Mesendoderm (in vitro differentiated cells): ENCODE data around the gene CNIH3.

Experiments used
- DNase-seq: peaks from one replicate; pipeline ENCODE4 v3.0.0; 2013
- H2AK5ac ChIP-seq: 2 replicates; pipeline ENCODE4 v1.6.1; 2013; ENCODE audit warnings: low read length, inconsistent platforms
- H2BK120ac ChIP-seq: 2 replicates; pipeline ENCODE4 v1.6.1; 2013; ENCODE audit warnings: low read depth, mild to moderate bottlenecking, low read length, moderate library complexity, mixed read lengths
- H2BK15ac ChIP-seq: replicated peaks from 2 replicates; pipeline ENCODE4 v1.6.1; 2013; ENCODE audit warnings: low read depth, mild to moderate bottlenecking, moderate library complexity
- H2BK5ac ChIP-seq: 2 replicates; pipeline ENCODE4 v1.6.1; 2013; ENCODE audit warnings: low read length, inconsistent platforms
- H3K18ac ChIP-seq: 2 replicates; pipeline ENCODE4 v1.6.1; 2013; ENCODE audit warnings: mild to moderate bottlenecking, low read length, mixed read lengths
- H3K23ac ChIP-seq: one replicate; pipeline ENCODE4 v1.6.1; 2013; ENCODE audit warnings: low read length
- H3K27ac ChIP-seq: 2 replicates; pipeline ENCODE4 v1.5.1; 2013; ENCODE audit warnings: low read depth, mild to moderate bottlenecking, inconsistent platforms, low read length, moderate library complexity
- H3K27me3 ChIP-seq: 2 replicates; pipeline ENCODE4 v1.6.1; 2013; ENCODE audit warnings: low read length, control low read depth, mild to moderate bottlenecking, inconsistent platforms; ENCODE audit not compliant: insufficient read depth, poor library complexity
- H3K36me3 ChIP-seq: 2 replicates; pipeline ENCODE4 v1.6.1; 2013; ENCODE audit warnings: low read length, inconsistent platforms; ENCODE audit not compliant: control insufficient read depth, insufficient read depth
- H3K4ac ChIP-seq: one replicate; pipeline ENCODE4 v1.6.1; 2013; ENCODE audit warnings: low read depth, mild to moderate bottlenecking, low read length, moderate library complexity
- H3K4me1 ChIP-seq: 2 replicates; pipeline ENCODE4 v1.6.1; 2013; ENCODE audit warnings: low read depth, low read length, inconsistent platforms; ENCODE audit not compliant: control insufficient read depth
- H3K4me2 ChIP-seq: 2 replicates; pipeline ENCODE4 v1.6.1; 2013; ENCODE audit warnings: low read length
- H3K4me3 ChIP-seq: 2 replicates; pipeline ENCODE4 v1.5.1; 2013; ENCODE audit warnings: mild to moderate bottlenecking, low read length
- H3K56ac ChIP-seq: one replicate; pipeline ENCODE4 v1.6.1; 2013; ENCODE audit warnings: low read length
- H3K79me1 ChIP-seq: 2 replicates; pipeline ENCODE4 v1.6.1; 2013; ENCODE audit warnings: low read length, inconsistent platforms
- H3K79me2 ChIP-seq: 2 replicates; pipeline ENCODE4 v1.6.1; 2013; ENCODE audit warnings: mild to moderate bottlenecking, low read length; ENCODE audit not compliant: control insufficient read depth, insufficient read depth
- H3K9ac ChIP-seq: 2 replicates; pipeline ENCODE4 v1.6.1; 2013; ENCODE audit warnings: low read length, inconsistent platforms
- H4K5ac ChIP-seq: one replicate; pipeline ENCODE4 v1.6.1; 2013; ENCODE audit warnings: low read length
- H4K8ac ChIP-seq: one replicate; pipeline ENCODE4 v1.6.1; 2013; ENCODE audit warnings: low read depth, mild to moderate bottlenecking, control low read depth, low read length, moderate library complexity
- WGBS: extraction: QIAGEN DNeasy Blood & Tissue Kit; methylation state at CpG from one replicate; pipeline ENCODE4 v1.1.7; 2013; ENCODE audit warnings: low lambda C conversion rate, missing lambda C conversion rate; ENCODE audit not compliant: insufficient coverage; ENCODE audit errors: extremely low coverage; 5-methylcytosine and 5-hydroxymethylcytosine counted together

Gene CNIH3

DNA sequence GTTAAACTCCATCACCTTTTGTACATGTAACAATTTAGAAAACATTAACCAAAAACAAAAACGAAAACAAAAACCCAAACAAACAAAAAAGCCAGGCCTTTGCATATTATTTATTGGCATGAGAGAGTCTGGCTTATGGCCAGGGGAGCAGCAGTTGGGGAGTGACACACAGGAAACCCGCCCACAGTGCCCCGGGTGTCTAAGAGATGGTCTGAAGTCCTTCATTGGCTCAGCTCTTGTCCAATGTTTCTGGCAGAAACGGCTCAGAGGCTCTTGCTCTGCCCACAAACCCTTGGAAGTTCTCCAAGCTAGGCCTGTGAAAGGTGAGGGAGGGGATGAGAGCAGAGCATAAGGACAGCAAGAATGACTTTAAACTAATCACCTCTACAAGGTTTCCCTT is 131.5 kb downstream of the CNIH3 start:
- DNase-seq = no peak
- Histone ChIP-seq H3K4me1 (no peaks in the 10 kb centered on the region), H3K23ac (no peak overlapping the region), H3K4me3 (no peak overlapping the region), H3K9ac (no peak overlapping the region), H2AK5ac (no peak overlapping the region), H3K18ac (no peak overlapping the region), H4K5ac (no peak overlapping the region), H3K79me2 (no peaks in the 10 kb centered on the region), H3K56ac (no peak overlapping the region), H3K36me3 (no peaks in the 10 kb centered on the region), H3K27ac (no peak overlapping the region), H4K8ac (no peak overlapping the region), H3K27me3 (no peaks in the 10 kb centered on the region), H3K4ac (no peak overlapping the region), H2BK15ac (no peak overlapping the region), H3K79me1 (no peaks in the 10 kb centered on the region), H2BK5ac (no peak overlapping the region), H2BK120ac (no peak overlapping the region), H3K4me2 (no peak overlapping the region)
- WGBS = no CpG with 5 or more reads among the region's 4 CpGs

- H3K27me3 ChIP-seq = no peaks in the 10 kb centered on the region
- no peak overlapping the region for H3K4me2 ChIP-seq
- 100% methylated on average over 1 of the region's 4 CpGs for WGBS
- H4K5ac ChIP-seq = no peak overlapping the region
- no peak for DNase-seq
- no peak overlapping the region for H3K56ac ChIP-seq
- H2BK120ac ChIP-seq = no peak overlapping the region
- no peak overlapping the region for H3K4me3 ChIP-seq
- H3K18ac ChIP-seq = no peak overlapping the region
- no peak overlapping the region for H2BK5ac ChIP-seq
- H3K79me1 ChIP-seq = no peaks in the 10 kb centered on the region
- H3K4me1 ChIP-seq = no peaks in the 10 kb centered on the region
- H3K36me3 ChIP-seq = no peaks in the 10 kb centered on the region
- no peak overlapping the region for H2AK5ac ChIP-seq
- H3K23ac ChIP-seq = no peak overlapping the region
- H3K27ac ChIP-seq = no peak overlapping the region
- no peak overlapping the region for H3K9ac ChIP-seq
- no peaks in the 10 kb centered on the region for H3K79me2 ChIP-seq
- H3K4ac ChIP-seq = no peak overlapping the region
- no peak overlapping the region for H2BK15ac ChIP-seq
- no peak overlapping the region for H4K8ac ChIP-seq
Observed at GRCh38 chr1:224749916-224750315, 133.8 kb downstream of the CNIH3 start.

- Histone ChIP-seq H2AK5ac (no peak overlapping the region), H4K8ac (no peak overlapping the region), H3K9ac (no peak overlapping the region), H3K23ac (no peak overlapping the region), H2BK120ac (no peak overlapping the region), H3K56ac (no peak overlapping the region), H2BK5ac (no peak overlapping the region), H3K36me3 (no peaks in the 10 kb centered on the region), H3K4ac (no peak overlapping the region), H3K18ac (no peak overlapping the region), H4K5ac (no peak overlapping the region), H3K27ac (no peak overlapping the region), H3K4me1 (no peaks in the 10 kb centered on the region), H3K4me2 (no peak overlapping the region), H3K4me3 (no peak overlapping the region), H2BK15ac (no peak overlapping the region), H3K79me2 (no peaks in the 10 kb centered on the region), H3K79me1 (no peaks in the 10 kb centered on the region), H3K27me3 (no peaks in the 10 kb centered on the region)
- WGBS = no CpG with 5 or more reads among the region's 6 CpGs
- DNase-seq = no peak
Observed at GRCh38 chr1:224751624-224752311, 135.7 kb downstream of the CNIH3 start.

DNA sequence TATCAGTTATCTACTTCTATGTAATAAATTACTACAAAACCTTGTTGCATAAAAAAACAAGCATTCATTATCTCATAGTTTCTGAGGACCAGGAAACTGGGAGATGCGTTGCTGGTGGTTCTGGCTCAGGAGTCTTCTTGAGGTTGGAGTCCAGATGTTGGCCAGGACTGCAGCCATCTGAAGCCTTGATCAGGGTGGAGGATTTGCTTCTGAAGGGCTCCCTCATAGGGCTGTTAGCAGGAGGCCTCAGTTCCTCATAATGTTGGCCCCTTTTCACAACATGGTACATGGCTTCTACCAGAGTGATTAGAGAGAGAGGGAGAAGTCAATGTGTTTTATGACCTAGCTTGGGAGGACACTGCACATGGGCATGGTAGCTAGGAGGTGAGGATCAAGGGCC is 137.4 kb downstream of the CNIH3 start:
- DNase-seq = no peak
- Histone ChIP-seq H4K8ac (no peak overlapping the region), H3K27ac (no peak overlapping the region), H2AK5ac (no peak overlapping the region), H3K9ac (no peak overlapping the region), H3K4me2 (no peak overlapping the region), H3K18ac (no peak overlapping the region), H3K4me1 (no peaks in the 10 kb centered on the region), H3K27me3 (no peaks in the 10 kb centered on the region), H3K36me3 (no peaks in the 10 kb centered on the region), H2BK5ac (no peak overlapping the region), H4K5ac (no peak overlapping the region), H3K56ac (no peak overlapping the region), H3K79me2 (no peaks in the 10 kb centered on the region), H2BK15ac (no peak overlapping the region), H3K23ac (no peak overlapping the region), H3K4ac (no peak overlapping the region), H2BK120ac (no peak overlapping the region), H3K79me1 (no peaks in the 10 kb centered on the region), H3K4me3 (no peak overlapping the region)
- WGBS = no CpG with 5 or more reads among the region's 1 CpG

DNA sequence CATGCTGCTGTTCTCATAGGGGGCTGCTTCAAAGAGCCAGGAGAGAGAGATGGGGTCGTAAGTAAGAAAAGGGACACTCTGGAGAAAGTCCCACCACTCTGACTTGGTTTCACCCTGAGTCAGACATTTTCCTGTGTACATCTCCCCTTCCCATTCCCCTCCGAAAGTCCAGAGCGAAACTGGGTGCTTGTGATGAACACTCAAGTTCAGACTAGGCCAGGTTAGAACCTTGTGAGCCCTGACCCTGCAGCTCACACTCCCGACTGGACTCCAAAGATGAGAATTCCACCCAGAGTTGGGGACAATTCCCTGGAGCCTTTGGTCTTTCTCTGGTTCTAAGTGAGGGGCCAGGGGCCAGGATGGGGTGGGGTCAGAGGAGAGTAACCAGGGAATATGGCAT is 139.5 kb downstream of the CNIH3 start:
- WGBS = no CpG with 5 or more reads among the region's 4 CpGs
- H2BK15ac ChIP-seq = no peak overlapping the region
- H2AK5ac ChIP-seq = no peak overlapping the region
- H4K8ac ChIP-seq = no peak overlapping the region
- no peak overlapping the region for H3K4me2 ChIP-seq
- no peak overlapping the region for H4K5ac ChIP-seq
- no peak overlapping the region for H3K56ac ChIP-seq
- no peak overlapping the region for H2BK5ac ChIP-seq
- no peaks in the 10 kb centered on the region for H3K4me1 ChIP-seq
- no peak overlapping the region for H3K9ac ChIP-seq
- DNase-seq = no peak
- no peaks in the 10 kb centered on the region for H3K27me3 ChIP-seq
- H3K79me2 ChIP-seq = no peaks in the 10 kb centered on the region
- H3K18ac ChIP-seq = no peak overlapping the region
- no peak overlapping the region for H3K27ac ChIP-seq
- H3K4ac ChIP-seq = no peak overlapping the region
- H3K4me3 ChIP-seq = no peak overlapping the region
- no peak overlapping the region for H2BK120ac ChIP-seq
- no peaks in the 10 kb centered on the region for H3K36me3 ChIP-seq
- no peaks in the 10 kb centered on the region for H3K79me1 ChIP-seq
- H3K23ac ChIP-seq = no peak overlapping the region

- H3K36me3 ChIP-seq = no peaks in the 10 kb centered on the region
- H3K56ac ChIP-seq = no peak overlapping the region
- no peak overlapping the region for H2BK5ac ChIP-seq
- no peak overlapping the region for H3K4ac ChIP-seq
- no peaks in the 10 kb centered on the region for H3K27me3 ChIP-seq
- H3K9ac ChIP-seq = no peak overlapping the region
- no peak overlapping the region for H2AK5ac ChIP-seq
- WGBS = no CpG with 5 or more reads among the region's 5 CpGs
- DNase-seq = no peak
- no peaks in the 10 kb centered on the region for H3K79me1 ChIP-seq
- no peak overlapping the region for H3K4me3 ChIP-seq
- H3K4me1 ChIP-seq = no peaks in the 10 kb centered on the region
- no peak overlapping the region for H3K4me2 ChIP-seq
- H4K5ac ChIP-seq = no peak overlapping the region
- H2BK120ac ChIP-seq = no peak overlapping the region
- H4K8ac ChIP-seq = no peak overlapping the region
- H3K27ac ChIP-seq = no peak overlapping the region
- no peak overlapping the region for H3K23ac ChIP-seq
- H2BK15ac ChIP-seq = no peak overlapping the region
- H3K18ac ChIP-seq = no peak overlapping the region
- no peaks in the 10 kb centered on the region for H3K79me2 ChIP-seq
Observed at GRCh38 chr1:224757508-224757907, 141.4 kb downstream of the CNIH3 start.
